Calu3 (cell line): ENCODE data around the gene ALPK3. TPM values are rescaled to one million over a fixed set of nuclear protein-coding genes. Genes with fewer than 3 reads are reported as not detected.

Experiments
- BruUV-seq: library from RNA; stranded (reverse); fragments of 400-500 nt; replicated peaks from 2 replicates; lab custom pipeline; 2021; lab: Mats Ljungman, UMichigan
- CTCF ChIA-PET: fragments of 300-600 bp; sonication (Branson Sonifier 250); formaldehyde crosslinking; loops from one replicate; lab custom pipeline; 2022; ENCODE audit warnings: antibody characterized with exemption; lab: Charles Lee
- DNase-seq: peaks from one replicate; pipeline ENCODE4 v3.0.0; 2022
- H3K27ac Mint-ChIP-seq: one replicate; pipeline ENCODE4 v1.8.0; 2022; ENCODE audit warnings: mixed read lengths; ENCODE audit not compliant: unreplicated experiment
- H3K27me3 Mint-ChIP-seq: one replicate; pipeline ENCODE4 v1.8.0; 2022; ENCODE audit warnings: mixed read lengths; ENCODE audit not compliant: unreplicated experiment
- H3K36me3 Mint-ChIP-seq: one replicate; pipeline ENCODE4 v1.8.0; 2022; ENCODE audit warnings: mild to moderate bottlenecking, moderate library complexity, mixed read lengths; ENCODE audit not compliant: insufficient read depth, unreplicated experiment
- H3K4me1 Mint-ChIP-seq: one replicate; pipeline ENCODE4 v1.8.0; 2022; ENCODE audit warnings: mild to moderate bottlenecking, low read depth, mixed read lengths; ENCODE audit not compliant: unreplicated experiment
- H3K4me3 Mint-ChIP-seq: one replicate; pipeline ENCODE4 v1.8.0; 2022; ENCODE audit warnings: mild to moderate bottlenecking, low read depth, moderate library complexity, mixed read lengths; ENCODE audit not compliant: unreplicated experiment
- H3K9me3 Mint-ChIP-seq: one replicate; pipeline ENCODE4 v1.8.0; 2022; ENCODE audit warnings: low read depth, mixed read lengths; ENCODE audit not compliant: unreplicated experiment
- intact Hi-C: fragments of 100-400 bp; cut with micrococcal nuclease; formaldehyde crosslinking; loops from one replicate; pipeline ENCODE4 v1.10.0; 2022; ENCODE audit not compliant: unreplicated experiment
- total RNA-seq: library from RNA; stranded (reverse); gene quantifications from 2 replicates; pipeline ENCODE4 v1.2.3, GENCODE V29; 2022
- TF ChIP-seq, protein P1 (sequence below): fragments of 200-600 bp; IDR thresholded peaks from one replicate; pipeline ENCODE4 v1.8.0; 2022; ENCODE audit warnings: antibody characterized with exemption; ENCODE audit not compliant: unreplicated experiment

The ALPK3 gene
- total RNA-seq, 1 experiment from 2014 or later, result 4.6 TPM

DNA sequence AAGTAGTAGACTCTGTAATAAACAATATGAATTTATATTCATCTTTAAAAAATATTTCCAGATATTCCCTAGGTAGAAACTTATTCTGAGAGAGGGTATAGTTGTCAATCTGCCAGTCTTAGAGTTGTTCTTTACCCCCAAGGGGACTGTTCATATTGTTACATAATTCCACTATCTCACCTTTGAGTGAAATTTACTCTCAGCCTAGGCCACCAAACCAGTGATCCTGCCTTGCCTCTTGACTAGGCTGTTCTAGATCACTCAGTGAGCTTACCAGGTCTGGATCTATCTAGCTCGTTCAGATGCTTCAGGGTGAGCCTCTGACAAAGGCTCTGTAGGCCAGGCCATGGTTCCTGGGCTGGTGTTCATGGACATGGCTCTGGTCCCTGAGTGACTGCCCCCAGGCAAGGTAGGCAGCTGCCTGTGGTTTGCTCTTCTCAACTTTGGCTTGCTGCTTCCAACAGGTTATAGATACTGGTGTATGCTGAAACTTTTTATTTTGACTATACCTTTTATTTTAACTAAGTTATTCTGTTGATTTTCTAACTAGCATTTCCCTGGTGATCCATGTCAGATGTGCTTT, 41.2 kb upstream of the ALPK3 start:
- Mint-ChIP-seq H3K36me3 (peaks cover 37% of the 10 kb centered on the region), H3K4me1 (no peaks in the 10 kb centered on the region), H3K4me3 (no peak overlapping the region), H3K27ac (no peak overlapping the region), H3K27me3 (no peaks in the 10 kb centered on the region), H3K9me3 (no peaks in the 10 kb centered on the region)
- CTCF ChIA-PET, result no interaction called here
- intact Hi-C loops, result no loop called here
- TF ChIP-seq, protein P1, sequence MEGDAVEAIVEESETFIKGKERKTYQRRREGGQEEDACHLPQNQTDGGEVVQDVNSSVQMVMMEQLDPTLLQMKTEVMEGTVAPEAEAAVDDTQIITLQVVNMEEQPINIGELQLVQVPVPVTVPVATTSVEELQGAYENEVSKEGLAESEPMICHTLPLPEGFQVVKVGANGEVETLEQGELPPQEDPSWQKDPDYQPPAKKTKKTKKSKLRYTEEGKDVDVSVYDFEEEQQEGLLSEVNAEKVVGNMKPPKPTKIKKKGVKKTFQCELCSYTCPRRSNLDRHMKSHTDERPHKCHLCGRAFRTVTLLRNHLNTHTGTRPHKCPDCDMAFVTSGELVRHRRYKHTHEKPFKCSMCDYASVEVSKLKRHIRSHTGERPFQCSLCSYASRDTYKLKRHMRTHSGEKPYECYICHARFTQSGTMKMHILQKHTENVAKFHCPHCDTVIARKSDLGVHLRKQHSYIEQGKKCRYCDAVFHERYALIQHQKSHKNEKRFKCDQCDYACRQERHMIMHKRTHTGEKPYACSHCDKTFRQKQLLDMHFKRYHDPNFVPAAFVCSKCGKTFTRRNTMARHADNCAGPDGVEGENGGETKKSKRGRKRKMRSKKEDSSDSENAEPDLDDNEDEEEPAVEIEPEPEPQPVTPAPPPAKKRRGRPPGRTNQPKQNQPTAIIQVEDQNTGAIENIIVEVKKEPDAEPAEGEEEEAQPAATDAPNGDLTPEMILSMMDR, result no peak
- no TSS peak for BruUV-seq
- no peak for DNase-seq

GRCh38 chr15:84778194-84778593, 39.0 kb upstream of the ALPK3 start:
- Mint-ChIP-seq H3K36me3 (peaks cover 44% of the 10 kb centered on the region), H3K27me3 (no peaks in the 10 kb centered on the region), H3K27ac (no peak overlapping the region), H3K4me1 (no peaks in the 10 kb centered on the region), H3K4me3 (no peak overlapping the region), H3K9me3 (no peaks in the 10 kb centered on the region)
- CTCF ChIA-PET, result no interaction called here
- TF ChIP-seq, protein P1, result no peak
- no TSS peak for BruUV-seq
- DNase-seq, result no peak
- intact Hi-C loops, result no loop called here

DNA sequence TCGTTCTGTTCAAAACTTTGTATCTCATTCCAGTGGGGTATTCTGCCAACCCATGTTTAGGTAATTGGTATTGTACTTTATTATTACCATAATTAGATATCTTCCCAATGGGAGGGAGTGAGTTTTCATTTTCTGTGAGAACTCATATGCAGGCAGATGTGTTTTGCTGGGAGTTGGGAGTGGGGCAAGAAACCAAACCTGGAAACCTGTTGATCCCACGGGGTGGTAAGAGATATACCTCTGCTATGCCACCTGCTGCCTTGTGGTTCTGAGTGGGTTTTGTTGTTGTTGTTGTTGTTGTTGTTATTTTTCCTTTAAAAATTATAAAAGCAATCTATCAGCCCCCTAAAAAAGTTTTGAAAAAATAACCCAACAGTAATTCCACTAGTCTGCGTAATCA, 36.7 kb upstream of the ALPK3 start:
- no peak overlapping the region for H3K4me3 Mint-ChIP-seq
- TF ChIP-seq, protein P1, result no peak
- intact Hi-C loops, result no loop called here
- no peaks in the 10 kb centered on the region for H3K4me1 Mint-ChIP-seq
- no TSS peak for BruUV-seq
- no peaks in the 10 kb centered on the region for H3K9me3 Mint-ChIP-seq
- H3K27ac Mint-ChIP-seq, result peak overlapping the region; percentile 21
- CTCF ChIA-PET, result no interaction called here
- no peaks in the 10 kb centered on the region for H3K27me3 Mint-ChIP-seq
- peaks cover 56% of the 10 kb centered on the region for H3K36me3 Mint-ChIP-seq
- no peak for DNase-seq

- TF ChIP-seq, protein P1, result no peak
- no TSS peak for BruUV-seq
- Mint-ChIP-seq H3K4me1 (peaks cover 7% of the 10 kb centered on the region), H3K27me3 (no peaks in the 10 kb centered on the region), H3K4me3 (no peak overlapping the region), H3K27ac (no peak overlapping the region), H3K9me3 (no peaks in the 10 kb centered on the region), H3K36me3 (peaks cover 56% of the 10 kb centered on the region)
- intact Hi-C loops, result no loop called here
- CTCF ChIA-PET, result no interaction called here
- no peak for DNase-seq
Measured at GRCh38 chr15:84781495-84781894, 35.7 kb upstream of the ALPK3 start.
